GM12801 (cell line): ENCODE results near the gene SPATA22.

ENCODE experiments used
- CTCF ChIP-seq: IDR thresholded peaks from one replicate; pipeline ENCODE4 v1.5.1; 2011; ENCODE audit warnings: control low read depth; ENCODE audit not compliant: insufficient read length; ENCODE audit errors: extremely low read depth

The SPATA22 gene

GRCh38 chr17:3485481-3486068 lies 14.0 kb upstream of the SPATA22 start:
- no peak for TF ChIP-seq CTCF

GRCh38 chr17:3482852-3483251 lies 11.2 kb upstream of the SPATA22 start:
- no peak for TF ChIP-seq CTCF

- no peak for TF ChIP-seq CTCF
Observed at GRCh38 chr17:3479988-3480387, 8.4 kb upstream of the SPATA22 start.

- TF ChIP-seq CTCF = no peak
Observed at GRCh38 chr17:3475812-3476610, 4.4 kb upstream of the SPATA22 start, which contains the start of gene ASPA. ASPA (plus strand) TSS chr17:3475997; CDS start chr17:3476160, 163 bp downstream.

GRCh38 chr17:3475251-3475685 lies 3.6 kb upstream of the SPATA22 start:
- TF ChIP-seq CTCF = no peak

- TF ChIP-seq CTCF = no peak
Observed at GRCh38 chr17:3474212-3474611, 2.6 kb upstream of the SPATA22 start.

GRCh38 chr17:3472137-3472536 lies 518 bp upstream of the SPATA22 start:
- TF ChIP-seq CTCF = no peak
